GM10266 (cell line): ENCODE results near the gene PLPPR1.
"Not testable (repeated sequence)": the region's sequence is repeated elsewhere in the genome, so short reads cannot be mapped to it uniquely, and the experiment has no call there.

Experiments used
- DNase-seq: peaks from one replicate; pipeline ENCODE4 v3.0.0; 2012; ENCODE audit errors: extremely low spot score
- CTCF ChIP-seq: IDR thresholded peaks from 2 replicates; pipeline ENCODE4 v1.5.1; 2012; ENCODE audit warnings: mild to moderate bottlenecking, low read depth; ENCODE audit not compliant: control insufficient read depth, insufficient read depth; ENCODE audit errors: missing control alignments

PLPPR1 gene

DNA sequence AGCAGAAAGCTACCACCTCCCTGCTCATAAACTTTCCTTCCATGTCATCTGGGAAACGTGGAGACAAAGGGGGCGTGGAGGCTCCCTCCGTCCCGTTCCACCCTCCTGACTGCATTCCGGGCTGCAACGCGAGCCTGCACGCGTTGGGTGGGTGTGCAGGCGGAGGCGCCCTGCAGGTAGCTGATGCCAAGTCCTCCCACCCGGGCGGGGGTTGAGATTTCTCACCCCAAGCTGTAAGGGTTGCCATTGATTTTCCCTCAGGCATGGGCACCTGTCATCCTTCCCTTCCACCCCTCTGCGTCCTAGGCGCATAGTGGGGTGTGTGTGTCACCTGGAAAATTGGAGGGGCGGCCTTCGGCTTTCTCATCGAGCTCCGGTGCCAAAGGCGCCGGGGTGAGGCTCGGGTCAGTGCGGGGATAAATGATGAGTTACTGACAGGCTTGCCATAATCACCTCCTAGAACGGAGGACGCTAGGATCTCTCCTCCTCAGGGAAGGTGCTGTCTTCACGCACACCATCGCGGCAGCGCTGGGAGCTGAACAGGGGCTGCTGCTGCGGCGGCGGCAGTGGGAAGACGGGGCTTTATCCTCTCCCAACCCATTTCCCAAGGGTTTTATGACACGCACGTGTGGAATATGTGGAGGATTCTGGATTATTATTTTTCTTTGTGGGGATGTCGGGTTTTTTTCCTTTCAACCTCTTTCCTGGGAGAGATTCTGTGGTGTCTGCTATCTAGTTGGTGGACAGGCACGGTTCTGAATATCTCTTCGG is 973 bp downstream of the PLPPR1 start:
- no peak for TF ChIP-seq CTCF
- no peak for DNase-seq

GRCh38 chr9:101030086-101030391 is 1.5 kb downstream of the PLPPR1 start:
- no peak for TF ChIP-seq CTCF
- no peak for DNase-seq

DNA sequence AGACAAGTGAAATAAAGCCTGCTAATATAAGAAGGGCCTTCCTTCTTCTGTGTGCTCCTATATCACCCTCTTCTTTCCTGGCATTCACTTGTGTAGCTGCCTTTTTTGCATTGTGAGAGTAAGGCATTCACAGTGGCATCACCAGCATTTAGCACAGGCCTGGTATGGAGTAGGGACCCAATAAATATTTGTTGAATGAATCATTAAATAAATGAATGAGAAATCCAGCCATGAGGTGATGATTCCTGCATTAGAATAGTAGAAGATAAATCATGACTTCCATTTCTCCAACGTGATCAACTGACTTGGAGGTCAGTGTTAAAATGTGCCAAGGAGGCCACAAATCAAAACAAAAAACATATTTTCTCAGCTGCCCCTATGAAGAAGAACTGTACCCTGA is 3.9 kb downstream of the PLPPR1 start:
- DNase-seq = no peak
- TF ChIP-seq CTCF = no peak

DNA sequence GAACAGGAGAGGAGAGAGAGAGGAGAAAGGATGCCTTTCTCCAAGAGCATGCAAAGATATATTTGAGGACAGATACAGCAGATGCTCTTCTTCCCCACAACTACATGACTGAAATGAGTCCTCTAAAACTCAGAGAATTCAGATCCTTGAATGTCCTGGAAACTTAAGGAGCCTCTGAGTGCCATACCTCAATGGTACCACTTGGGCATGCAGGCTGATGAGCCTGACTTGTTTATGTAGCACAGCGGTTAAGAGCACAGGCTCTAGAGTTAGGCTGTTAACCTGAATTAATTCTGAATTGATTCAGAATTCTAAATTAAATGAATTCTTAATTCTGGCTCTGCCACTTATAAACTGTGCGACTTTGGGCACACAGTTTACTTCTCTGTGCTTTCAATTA is 5.7 kb downstream of the PLPPR1 start:
- no peak for TF ChIP-seq CTCF

GRCh38 chr9:101035098-101035497 is 6.6 kb downstream of the PLPPR1 start:
- no peak for DNase-seq

More for the DNA sequence above, 5.7 kb downstream of the PLPPR1 start:
- no peak for DNase-seq

GRCh38 chr9:101037430-101037829 is 8.9 kb downstream of the PLPPR1 start:
- TF ChIP-seq CTCF = no peak
- no peak for DNase-seq

More at GRCh38 chr9:101035098-101035497, 6.6 kb downstream of the PLPPR1 start:
- no peak for TF ChIP-seq CTCF

DNA sequence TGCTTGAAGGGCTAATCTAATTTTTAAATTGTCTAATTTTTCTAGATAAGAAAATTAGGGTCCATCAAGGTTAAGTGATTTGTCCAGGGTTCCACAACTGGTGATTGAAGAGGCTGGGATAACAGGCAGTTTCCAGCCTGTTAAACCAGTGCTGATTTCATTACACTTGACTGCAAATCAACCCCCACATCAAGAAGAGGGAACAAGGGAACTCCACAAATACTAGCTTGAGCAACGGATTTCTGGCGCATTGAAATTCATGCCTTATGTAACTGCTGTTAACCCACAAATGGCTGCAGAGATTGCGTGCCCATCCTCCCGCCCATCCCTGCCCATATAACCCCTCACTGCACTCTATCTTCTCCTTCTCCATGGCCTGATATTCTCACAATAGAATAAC is 10.0 kb downstream of the PLPPR1 start:
- no peak for TF ChIP-seq CTCF
- no peak for DNase-seq

DNA sequence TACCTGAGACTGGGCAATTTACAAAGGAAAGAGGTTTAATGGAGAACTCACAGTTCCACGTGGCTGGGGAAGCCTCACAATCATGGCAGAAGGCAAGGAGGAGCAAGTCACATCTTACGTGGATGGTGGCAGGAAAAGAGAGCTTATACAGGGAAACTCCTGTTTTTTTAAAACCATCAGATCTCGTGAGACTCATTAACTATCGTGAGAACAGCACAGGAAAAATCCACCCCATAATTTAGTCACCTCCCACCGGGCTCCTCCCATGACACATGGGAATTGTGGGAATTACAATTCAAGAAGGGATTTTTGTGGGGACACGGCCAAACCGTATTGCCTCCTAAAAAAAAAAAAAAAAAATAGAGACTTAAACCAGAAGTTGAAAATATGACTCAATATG is 11.1 kb downstream of the PLPPR1 start:
- not testable (repeated sequence) for DNase-seq
